DMS53 treated with DMSO at 0.1 percent for 48 hours (cell line): ENCODE results near the gene SND1.
"Not testable (repeated sequence)": the region's sequence is repeated elsewhere in the genome, so short reads cannot be mapped to it uniquely, and the experiment has no call there.

ENCODE experiments used
- DNase-seq: peaks from one replicate; lab custom pipeline; 2025; ENCODE audit not compliant: unreplicated experiment; lab: John Stamatoyannopoulos, UW

Gene SND1

DNA sequence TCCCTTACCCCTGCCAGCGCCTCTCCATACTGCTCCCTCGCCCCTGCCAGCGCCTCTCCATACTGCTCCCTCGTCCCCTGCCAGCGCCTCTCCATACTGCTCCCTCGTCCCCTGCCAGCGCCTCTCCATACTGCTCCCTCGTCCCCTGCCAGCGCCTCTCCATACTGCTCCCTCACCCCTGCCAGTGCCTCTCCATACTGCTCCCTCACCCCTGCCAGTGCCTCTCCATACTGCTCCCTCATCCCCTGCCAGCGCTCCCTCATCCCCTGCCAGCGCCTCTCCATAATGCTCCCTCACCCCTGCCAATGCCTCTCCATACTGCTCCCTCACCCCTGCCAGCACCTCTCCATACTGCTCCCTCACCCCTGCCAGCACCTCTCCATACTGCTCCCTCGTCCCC is 455.5 kb downstream of the SND1 start:
- not testable (repeated sequence) for DNase-seq

DNA sequence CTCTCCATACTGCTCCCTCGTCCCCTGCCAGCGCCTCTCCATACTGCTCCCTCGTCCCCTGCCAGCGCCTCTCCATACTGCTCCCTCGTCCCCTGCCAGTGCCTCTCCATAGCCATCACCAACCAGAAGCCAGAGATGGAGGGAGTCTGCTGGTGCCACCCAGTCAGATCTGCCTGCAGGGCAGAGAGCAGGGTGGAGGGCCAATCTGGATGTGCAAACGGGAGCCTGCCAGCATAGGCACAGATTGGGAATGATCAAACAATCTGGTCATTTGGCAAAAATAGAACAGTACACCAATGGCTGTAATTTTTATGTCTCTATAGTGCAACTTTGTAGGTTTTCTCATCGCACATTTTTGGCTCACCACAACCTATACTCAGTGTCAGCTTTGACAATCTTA is 456.1 kb downstream of the SND1 start:
- no peak for DNase-seq

DNA sequence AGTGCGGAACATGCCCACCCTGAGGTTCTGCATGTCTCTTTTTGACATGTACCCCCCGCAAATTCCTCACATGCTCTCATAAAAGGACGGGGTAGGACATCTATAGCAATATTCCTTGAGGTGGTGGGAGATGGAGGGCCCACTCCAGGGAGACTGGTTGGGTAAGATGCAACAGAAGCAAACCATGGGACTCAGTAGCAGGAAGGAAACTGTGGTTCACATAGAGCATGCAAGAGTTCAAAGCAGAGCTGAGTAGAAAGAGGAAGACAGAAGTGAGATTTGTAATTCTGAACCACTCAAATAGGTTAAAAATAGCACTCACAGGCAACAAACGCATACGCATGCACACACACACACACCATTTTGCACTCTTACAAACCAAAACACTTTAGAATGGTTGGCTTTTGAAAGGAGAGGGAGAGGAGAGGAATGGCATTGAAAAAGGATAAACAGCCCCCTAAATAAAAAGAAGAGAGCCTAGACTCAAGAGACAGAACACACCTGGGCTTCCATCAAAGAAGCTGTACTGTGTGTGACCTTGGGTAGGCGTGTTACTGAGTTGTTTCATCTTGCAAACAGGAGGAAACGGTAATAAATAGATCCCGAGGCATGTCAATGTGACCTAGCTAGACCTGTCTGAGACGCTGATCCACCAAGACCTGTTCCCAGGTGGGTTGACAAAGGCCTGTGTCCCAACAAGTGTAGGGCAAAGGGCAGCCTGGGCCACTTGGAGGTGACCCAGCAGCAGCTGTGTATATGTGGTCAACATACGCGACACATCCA is 456.8 kb downstream of the SND1 start:
- DNase-seq: no peak

DNA sequence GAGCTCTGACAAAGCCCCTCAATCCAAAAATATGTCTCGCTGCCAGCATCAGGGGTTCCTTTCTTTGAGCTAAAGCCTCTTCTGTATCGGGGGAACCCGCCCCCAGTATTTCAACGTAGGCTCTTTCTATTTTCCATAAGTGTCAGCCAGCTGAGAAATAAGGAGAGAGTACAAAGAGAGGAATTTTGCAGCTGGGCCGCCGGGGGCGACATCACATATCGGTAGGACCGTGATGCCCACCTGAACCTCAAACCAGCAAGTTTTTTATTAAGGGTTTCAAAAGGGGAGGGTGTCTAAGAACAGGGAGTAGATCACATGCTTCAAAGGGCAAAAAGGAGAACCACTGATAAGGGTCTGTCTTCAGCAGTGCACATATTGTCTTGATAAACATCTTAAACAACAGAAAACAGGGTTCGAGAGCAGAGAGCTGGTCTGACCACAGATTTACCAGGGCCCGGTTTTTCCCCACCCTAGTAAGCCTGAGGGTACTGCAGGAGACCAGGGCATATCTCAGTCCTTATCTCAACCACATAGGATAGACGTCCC is 457.5 kb downstream of the SND1 start:
- not testable (repeated sequence) for DNase-seq

DNA sequence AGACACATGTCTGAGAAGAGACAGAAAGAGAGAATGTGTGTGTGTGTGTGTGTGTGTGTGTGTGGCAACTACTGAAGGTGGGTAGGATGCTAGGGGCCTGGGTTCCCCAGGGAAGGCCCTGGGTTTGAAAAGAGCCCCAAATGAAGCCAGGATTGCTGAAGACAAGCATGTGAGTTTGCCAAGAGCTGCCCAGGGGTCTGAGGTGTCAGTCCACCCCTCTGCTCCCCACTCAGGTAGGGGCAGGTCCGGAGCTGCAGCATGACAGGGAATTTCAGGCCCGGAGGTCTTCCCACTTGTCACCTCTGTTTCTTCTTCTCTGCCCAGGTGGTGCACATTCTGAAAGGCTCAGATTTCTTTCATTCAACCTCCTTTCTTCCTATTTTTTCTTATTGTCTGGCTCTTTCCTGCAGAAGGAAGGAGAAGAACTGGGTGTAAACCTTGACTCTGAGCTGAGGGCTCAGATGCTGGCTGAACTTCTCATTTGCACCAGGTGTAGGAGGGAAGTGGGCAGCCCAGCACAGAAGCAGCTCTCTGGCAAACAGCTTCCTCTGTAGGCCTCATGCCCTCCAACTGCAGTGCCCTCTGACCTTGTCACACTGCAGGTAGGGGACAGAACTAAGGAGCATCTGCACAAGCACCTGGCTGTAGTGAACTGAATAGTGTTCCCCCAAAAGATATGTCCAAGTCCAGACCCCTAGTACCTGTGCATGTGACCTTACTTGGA is 458.8 kb downstream of the SND1 start:
- no peak for DNase-seq

DNA sequence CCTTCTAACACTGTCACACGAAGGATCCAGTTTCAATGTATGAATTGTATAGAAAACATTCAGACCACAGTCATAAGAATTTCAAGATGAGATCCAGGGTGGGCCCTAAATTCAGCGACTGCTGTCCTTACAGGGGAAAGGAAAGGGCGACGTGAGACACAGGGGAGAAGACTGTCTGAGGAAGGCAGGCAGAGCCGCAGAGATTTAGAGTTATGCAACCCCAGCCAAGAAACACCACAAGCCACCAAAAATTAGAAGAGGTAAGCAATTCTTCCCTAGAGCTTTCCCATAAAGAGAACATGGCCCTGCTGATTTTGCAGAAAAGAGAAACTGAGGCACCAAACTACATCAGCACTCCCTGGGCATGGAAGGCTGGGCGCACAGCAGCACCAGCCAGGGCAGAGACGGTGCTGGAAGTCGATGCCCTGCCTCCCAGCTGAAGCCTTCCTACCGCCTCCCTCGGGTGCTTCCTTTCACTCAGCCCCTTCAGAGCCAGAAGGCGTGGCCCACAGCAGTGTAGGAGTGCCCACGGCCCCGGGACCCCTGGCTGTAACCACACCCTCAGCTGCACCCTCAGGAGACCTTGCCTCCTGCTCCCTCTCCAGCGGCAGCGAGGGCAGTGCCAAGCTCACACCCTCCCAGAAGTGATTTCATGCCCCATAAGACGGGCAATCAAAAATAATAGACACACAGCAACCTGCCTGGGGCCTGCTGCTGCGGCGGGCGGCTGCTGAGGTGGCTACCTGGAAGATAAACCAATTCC is 460.2 kb downstream of the SND1 start:
- DNase-seq: no peak

DNA sequence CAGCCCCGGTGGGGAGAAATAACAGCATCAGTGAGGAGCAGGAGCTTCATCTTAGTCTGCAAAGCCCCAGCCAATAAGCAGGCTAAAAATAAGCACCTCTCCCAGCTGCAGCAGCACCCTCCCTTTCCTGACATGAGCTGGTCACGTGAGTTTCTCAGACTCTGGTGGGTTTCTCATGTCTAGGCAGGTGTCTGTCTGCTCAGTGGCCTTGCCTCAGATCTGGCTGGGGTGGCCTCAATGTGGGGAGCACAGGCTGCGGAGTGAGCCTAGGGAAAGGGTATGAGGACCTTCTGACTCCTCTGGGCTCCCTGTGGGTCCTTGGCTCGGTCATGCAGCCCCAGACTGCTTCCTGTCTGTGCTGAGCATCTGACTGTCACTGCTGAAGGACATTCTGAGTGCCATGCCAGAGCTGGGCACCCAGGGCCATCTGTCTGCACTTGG is 460.8 kb downstream of the SND1 start:
- no peak for DNase-seq

DNA sequence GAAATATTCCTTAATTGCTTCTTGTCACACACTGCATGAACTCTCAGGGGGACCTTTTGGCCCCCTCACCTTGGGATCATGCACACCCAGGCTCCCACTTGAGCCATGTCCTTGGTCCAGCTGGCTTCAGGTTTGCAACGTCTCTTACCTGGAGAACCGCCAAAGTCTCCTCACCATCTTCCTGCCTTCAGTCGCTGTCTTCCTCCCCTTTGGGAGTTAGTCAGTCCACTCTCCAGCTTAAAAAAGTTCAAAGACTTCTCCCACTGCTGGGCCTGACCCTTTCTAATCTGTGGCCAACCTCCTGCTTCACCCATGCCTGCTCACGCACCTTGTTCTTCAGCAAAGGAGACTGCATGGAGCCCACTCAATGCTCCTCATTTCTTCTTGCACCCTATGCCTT is 461.8 kb downstream of the SND1 start:
- no peak for DNase-seq

DNA sequence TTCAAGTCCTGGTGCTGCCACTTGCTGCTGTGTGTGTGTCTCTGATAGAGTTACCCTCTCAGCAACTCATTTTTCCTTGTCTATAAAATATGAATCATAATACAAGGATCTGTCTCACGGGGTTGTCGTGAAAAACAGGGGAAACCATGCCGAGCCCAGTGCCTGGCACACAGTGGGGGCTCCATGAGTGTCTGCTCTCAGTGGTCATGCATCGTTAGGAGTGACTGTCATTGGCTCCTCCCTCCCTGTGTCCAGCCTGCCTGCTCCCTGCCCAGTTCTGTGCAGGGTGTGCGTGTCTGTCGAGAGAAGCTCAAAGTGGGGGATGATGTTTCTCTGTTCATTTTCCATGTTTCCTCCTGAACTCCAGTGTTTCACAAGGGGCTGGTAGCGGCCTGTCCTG is 462.8 kb downstream of the SND1 start:
- DNase-seq: no peak

DNA sequence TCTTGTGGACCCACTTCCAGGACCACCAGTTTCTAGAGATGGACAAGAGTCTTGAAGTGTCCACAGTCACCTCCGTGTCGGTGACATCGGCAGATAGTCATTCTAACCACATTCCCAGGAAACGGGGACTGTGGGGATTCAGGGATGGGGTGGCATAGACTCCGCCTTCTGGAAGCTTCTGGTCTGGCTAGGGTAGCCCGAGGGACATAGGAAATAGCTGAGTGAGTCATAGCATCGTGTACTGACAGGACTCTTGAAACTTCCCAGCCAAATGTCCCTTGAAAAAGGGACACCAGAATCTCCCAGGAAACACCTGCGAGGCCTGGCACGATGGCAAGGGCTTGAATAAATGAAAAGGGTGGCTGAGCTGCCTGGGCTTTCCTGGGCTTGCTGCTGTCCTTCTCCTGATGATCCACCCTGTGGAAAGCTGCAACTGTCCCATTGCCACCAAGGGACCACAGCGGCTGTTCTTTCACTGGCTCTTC is 463.4 kb downstream of the SND1 start:
- no peak for DNase-seq

DNA sequence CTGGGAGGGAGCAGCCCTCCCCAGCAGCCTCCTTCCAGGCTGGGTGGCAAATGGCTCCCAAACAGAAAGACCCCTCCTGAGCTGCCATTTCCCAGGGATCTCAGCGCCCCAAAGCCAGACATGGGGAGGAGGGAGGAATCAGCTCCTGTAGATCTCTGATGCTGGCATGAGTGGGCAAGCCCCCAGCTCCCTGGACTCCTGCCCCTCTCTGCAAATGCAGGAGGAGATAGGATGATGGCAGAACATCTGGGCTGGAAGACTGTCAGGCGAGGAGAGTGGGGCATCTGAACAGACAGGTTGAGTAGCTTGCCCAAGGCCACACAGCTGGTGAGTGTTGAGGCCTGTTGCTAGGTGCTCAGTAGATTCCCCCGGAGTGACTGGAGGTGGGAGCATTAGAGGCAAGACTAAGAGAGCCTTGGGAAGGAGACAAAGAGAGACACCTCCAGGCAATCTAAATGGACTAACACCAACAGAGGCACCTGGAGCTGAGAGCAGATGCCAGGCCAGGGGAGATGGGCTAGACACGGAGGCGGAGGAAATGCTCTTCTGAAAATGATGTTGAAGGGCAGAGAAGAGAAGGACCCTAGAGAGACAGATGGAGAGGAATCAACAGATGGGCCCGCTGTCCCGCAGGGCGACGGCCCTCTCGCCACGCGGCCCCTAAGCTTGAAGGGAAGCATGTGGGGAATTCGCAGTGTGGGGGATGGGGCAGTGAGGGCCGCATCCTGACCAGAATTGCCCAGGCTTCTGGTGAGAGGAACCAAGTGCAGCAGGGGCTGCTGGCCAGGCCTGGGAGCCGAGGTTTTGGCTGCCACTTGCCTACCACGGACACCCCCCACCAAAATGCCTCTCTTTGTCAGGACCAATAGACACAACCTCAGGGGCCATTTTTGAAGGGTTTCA is 464.1 kb downstream of the SND1 start:
- no peak for DNase-seq

DNA sequence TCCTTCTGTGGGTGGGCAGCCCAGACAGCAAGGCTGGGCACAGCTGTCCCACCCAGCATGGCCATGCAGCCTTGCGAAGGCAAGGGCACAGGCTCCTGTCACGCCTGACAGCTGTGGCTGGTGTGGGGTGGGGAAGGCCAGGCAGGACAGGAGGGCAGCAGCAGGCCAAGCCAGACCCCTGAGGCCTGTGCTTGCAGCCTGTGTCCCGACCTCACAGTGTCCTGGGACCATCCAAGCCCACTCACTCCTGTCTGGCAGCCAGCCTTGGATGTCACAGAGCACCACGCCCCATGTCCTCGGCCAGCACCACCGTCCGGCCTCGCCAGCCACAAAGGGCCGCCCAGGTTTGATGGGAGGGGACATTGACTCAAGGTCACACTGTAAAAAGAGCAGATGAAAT is 464.7 kb downstream of the SND1 start:
- no peak for DNase-seq

DNA sequence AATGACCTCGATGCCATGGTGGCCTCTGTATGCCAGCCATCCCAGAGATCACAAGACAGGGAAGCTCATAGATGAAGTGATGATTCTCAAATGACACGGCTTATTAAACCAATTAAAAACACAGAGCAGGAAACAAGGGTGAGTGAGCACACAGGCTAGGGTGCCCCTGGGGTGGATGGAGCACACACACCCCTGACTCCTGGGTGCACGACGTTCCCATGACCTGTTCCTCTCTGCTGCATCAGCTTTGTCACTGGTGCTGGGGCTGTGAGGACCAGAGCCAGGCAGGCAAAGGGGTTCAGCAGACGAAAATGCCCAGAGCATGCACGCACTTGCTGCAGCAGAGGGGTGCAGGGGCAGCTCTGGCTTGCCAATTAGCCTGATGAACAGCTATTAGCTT is 465.7 kb downstream of the SND1 start:
- DNase-seq: no peak

DNA sequence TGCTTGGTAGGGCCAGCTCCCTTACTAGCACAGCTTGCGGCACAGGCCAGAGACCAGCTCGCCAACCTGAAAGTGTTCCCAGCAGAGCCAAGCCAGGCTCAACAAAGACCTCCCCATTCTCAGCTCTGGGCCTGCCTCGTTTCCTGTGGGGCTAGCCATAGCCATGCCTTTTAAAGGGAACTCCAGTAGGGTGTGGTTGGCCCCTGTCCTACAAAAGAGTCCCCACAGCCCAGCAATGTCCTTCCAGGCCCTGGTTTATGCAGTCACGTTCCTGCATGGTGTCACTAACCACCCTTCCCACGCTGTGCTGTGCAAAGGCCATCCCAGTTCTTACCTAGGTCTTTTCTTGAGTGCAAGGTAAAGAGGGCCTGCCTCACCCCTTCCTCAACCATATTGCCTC is 467.0 kb downstream of the SND1 start:
- DNase-seq: no peak

DNA sequence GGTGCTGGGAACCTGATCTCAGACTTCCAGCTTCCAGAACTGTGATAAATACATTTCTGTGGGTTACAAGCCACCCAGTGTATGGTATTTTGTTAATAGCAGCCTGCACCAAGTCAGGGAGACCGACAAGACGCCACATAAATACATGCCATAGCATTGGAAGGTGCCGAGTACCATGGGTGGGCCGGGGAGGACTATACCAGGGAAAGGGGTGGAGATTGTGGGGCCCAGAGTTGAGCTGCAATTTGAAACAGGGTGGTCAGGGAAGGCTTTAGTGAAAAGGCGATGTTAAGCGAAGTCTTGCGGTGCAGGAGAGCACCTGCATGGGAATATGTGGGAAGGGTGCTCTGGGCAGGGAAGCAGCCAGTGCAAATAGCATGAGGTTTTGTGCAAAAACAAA is 468.1 kb downstream of the SND1 start:
- no peak for DNase-seq

DNA sequence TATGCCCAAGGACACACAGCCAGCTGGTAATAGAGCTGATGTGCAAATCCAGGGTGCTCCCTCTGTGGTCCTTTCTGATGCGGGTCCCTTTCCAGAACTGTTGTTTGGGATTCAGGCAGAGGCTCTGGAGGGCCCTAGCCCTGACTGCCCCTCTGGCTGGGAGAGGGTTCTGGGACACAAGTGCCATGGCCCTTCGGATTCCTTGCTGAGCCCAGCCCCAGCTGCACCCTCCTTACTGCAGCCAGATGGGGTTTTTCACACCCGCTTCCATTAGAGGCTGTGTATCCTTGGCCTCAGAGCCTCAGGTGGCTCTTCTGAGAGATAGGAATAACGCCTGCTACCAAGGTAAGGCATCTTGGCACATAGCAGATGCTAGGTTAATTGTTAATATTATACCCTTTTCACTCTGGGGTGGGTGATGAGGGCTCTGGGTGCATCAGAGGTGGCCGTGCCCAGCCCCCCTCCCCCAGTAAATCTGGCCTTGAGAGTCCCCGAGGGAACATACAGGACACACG is 469.0 kb downstream of the SND1 start:
- DNase-seq: no peak

DNA sequence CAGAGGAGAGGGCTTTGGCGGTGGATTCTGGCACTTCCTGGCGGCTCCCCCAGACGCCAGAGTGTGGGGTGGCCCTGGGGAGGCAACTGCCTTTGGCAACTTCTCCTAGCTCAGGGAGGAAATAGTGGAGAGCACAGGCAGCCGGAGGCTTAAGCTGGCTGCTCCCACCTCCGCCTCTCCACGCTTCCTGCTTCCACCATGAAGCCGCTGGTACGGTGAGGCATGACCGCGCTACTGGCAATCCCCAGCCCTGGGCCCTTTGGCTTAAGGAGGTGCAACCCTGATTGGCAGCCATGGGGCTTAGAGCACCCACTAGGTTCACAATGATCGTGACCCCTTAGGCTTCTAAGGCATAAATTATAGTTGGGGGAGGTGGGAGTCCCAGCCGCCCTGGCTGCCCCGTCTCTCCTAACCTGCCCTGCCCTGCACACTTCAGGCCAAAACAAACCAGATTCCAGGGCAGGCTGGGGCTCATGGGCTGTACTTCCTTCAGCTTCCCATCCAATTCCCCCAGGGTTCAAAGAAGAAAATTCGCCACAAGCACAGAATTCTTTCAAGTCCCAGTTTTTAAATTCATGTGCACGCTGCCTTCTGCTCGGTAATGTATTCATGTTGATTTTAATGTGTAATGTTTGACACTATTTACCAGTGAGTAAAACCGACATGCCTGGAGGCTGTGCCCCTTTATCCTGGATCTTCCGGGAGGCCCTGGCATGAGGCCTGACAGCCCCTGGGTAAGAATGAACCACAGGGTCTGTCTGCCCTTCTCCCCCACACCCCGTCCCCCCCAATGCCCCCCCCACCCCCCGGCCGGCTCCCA is 469.9 kb downstream of the SND1 start:
- no peak for DNase-seq

DNA sequence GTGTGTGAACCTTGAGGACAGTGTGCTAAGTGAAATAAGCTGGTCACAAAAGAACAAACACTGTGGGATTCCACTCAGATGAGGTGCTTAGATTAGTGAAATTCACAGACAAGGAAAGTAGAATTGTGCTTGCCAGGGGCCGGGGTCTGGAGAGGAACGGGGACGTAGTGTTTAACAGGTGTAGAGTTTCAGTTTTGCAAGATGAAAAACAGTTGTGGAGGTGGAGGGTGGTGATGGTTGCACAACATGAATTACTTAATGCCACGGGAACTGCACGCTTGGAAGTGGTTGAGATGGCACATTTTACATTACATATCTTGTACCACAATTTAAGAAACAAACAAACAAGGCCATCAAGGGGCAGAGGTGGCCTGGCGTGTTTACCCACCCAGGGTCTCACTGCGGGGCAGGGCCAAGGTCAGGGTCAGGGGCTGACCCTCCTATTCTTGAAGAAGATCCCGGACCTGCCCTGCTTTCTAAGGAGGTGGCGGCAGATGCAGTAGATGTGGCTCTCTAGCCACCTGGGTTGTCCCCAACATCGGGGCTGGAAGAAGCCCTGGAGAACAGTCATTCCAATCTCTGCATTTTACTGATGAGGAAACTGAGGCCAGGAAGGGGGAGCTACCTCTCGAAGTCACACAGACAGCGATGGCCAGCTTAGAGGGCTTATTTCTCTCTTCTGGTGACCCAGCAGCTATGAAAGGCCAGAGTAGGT is 470.7 kb downstream of the SND1 start:
- DNase-seq: no peak
